Panc1 (cell line): ENCODE measurements around the gene UNKL. TPM values are rescaled to one million over a fixed set of nuclear protein-coding genes. Genes with fewer than 3 reads are reported as not detected.

Source experiments
- ATAC-seq: fragments of 200-7000 bp; cut with Tn5 transposase; 2 replicates; pipeline ENCODE4 v1.9.1; 2020; ENCODE audit warnings: mild to moderate bottlenecking, moderate library complexity
- BruUV-seq: library from RNA; stranded (reverse); fragments of 400-500 nt; replicated peaks from 2 replicates; lab custom pipeline; 2021; lab: Mats Ljungman, UMichigan
- CTCF ChIA-PET: fragments of 300-600 bp; sonication (Branson Sonifier 250); formaldehyde crosslinking; loops from one replicate; lab custom pipeline; 2022; ENCODE audit warnings: antibody characterized with exemption; lab: Charles Lee
- POLR2A ChIA-PET: fragments of 300-600 bp; sonication (Branson Sonifier 250); formaldehyde crosslinking; loops from one replicate; lab custom pipeline; 2022; ENCODE audit warnings: antibody characterized with exemption; lab: Charles Lee
- DNase-seq: peaks from one replicate; pipeline ENCODE4 v3.0.0-alpha.2; 2010; ENCODE audit warnings: low read depth, low spot score
- H3K27ac ChIP-seq: 2 replicates; pipeline ENCODE4 v1.5.1; 2011; ENCODE audit warnings: mild to moderate bottlenecking, low read length, inconsistent platforms
- H3K27me3 ChIP-seq: fragments of 200-500 bp; sonication (Bioruptor generic); 2 replicates; pipeline ENCODE4 v1.6.0; 2014; ENCODE audit warnings: low read length, inconsistent platforms; ENCODE audit not compliant: control insufficient read depth, insufficient read depth
- H3K36me3 ChIP-seq: fragments of 200-500 bp; sonication (Bioruptor generic); 2 replicates; pipeline ENCODE4 v1.5.1; 2014; ENCODE audit warnings: inconsistent platforms, mild to moderate bottlenecking, low read length, moderate library complexity; ENCODE audit not compliant: control insufficient read depth, insufficient read depth
- H3K4me1 ChIP-seq: 2 replicates; pipeline ENCODE4 v1.5.1; 2011; ENCODE audit warnings: inconsistent platforms, mild to moderate bottlenecking, low read length, moderate library complexity; ENCODE audit not compliant: control insufficient read depth, insufficient read depth
- H3K4me3 ChIP-seq, 2 experiments: 2 replicates each; pipeline ENCODE4 v1.5.1; 2011 to 2012; ENCODE audit warnings: low read depth in 2 of 2, low read length in 2 of 2, mild to moderate bottlenecking in 2 of 2, inconsistent platforms in 1 of 2, moderate library complexity in 1 of 2
- H3K9me3 ChIP-seq: fragments of 200-500 bp; sonication (Bioruptor generic); 2 replicates; pipeline ENCODE4 v1.5.1; 2014; ENCODE audit warnings: low read depth, mild to moderate bottlenecking, inconsistent platforms, low read length, moderate library complexity; ENCODE audit not compliant: control insufficient read depth, insufficient read depth
- POLR2AphosphoS5 ChIP-seq: IDR thresholded peaks from 2 replicates; pipeline ENCODE4 v1.6.1; 2012; ENCODE audit warnings: mild to moderate bottlenecking, low read depth, low read length, moderate library complexity
- TCF7L2 ChIP-seq: IDR thresholded peaks from 2 replicates; pipeline ENCODE4 v1.6.1; 2011; ENCODE audit warnings: mild to moderate bottlenecking, low read depth, low read length, inconsistent platforms
- in situ Hi-C: cut with HindIII; loops from 2 replicates; pipeline ENCODE4 v1.10.0; 2016; ENCODE audit warnings: low sequenced_read_pairs, low pct_unique_long_range_greater_than_20kb
- intact Hi-C: fragments of 100-400 bp; cut with micrococcal nuclease; formaldehyde crosslinking; loops from one replicate; pipeline ENCODE4 v1.10.0; 2022; ENCODE audit not compliant: unreplicated experiment
- total RNA-seq: library from RNA; stranded (reverse); gene quantifications from one replicate; pipeline ENCODE4 v1.2.1, GENCODE V29; 2021; ENCODE audit not compliant: unreplicated experiment
- TF ChIP-seq, protein P1 (sequence below), 2 experiments: IDR thresholded peaks; 2 replicates each; pipeline ENCODE4 v1.6.1; 2011 to 2012; ENCODE audit warnings: low read depth in 2 of 2, control low read depth in 1 of 2, low read length in 1 of 2, mild to moderate bottlenecking in 1 of 2, moderate library complexity in 1 of 2; ENCODE audit not compliant: insufficient read depth in 1 of 2
- TF ChIP-seq, protein P2 (sequence below): fragments of 450-650 bp; IDR thresholded peaks from 2 replicates; pipeline ENCODE4 v1.5.1; 2017; ENCODE audit warnings: mild to moderate bottlenecking

Gene UNKL
- total RNA-seq, 1 experiment from 2014 or later: 26.6 TPM

DNA sequence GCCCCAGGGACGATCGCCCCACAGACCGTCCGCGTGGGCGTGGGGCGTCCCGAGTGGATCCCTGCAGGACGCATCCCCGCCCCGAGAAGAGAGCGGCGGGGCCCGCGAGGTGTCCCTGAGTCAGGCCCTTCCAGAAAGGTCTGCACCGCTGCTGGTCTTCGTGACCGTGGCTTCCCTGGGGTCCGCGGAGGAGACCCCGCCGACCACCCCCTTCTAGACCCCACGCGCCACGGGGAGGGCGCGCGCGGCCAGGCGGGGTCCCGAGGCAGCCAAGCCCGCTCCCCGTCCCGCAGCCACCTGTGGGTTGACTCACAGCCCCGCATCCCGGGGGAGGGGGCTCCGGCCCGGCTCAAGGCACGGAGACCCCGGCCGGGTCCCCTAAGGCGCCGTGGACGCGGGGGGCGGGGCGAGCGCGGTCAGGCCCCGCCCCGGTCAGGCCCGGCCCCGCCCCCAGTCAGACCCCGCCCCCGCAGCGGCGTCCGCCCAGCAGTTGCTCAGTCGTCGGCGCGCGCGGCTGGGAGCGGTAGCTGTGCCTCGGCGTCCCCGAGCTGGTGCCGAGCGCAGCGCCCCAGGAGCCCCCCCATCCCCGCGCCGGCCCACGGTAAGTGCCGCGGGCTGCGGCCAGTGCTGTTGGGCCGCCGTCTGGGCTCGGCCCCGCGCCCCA is 81.2 kb downstream of the UNKL start, which contains the start of gene BAIAP3:
Gene BAIAP3, plus strand, starts transcription at position 497 of the 664 bp plus-strand sequence. CDS start 4,905 bp downstream, outside the sequence.
- intact Hi-C loops: no loop called here
- H3K9me3 ChIP-seq: no peaks in the 10 kb centered on the region
- POLR2A ChIA-PET: no interaction called here

DNA sequence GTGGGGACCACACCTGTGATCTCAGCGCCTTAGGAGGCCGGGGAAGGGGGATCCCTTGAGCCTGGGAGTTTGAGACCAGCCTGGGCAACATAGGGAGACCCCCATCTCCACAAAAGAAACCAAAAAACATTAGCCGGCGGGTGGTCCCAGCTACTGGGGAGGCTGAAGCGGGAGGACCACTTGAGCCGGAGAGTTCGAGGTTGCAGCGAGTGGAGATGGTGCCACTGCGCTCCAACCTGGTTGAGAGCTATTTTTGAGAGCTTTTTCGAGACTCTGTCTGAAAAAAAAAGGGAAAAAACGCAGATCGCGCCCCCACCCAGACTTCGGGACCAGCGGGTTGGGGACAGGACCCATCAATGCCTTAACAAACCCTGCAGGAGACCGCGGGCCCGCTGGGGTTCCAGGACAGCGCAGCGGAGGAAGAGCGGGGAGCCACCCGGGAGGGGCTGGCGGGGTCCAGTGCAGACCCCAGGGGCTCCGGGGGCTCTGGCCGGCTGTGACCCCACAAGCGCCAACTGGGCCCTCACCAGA is 81.8 kb downstream of the UNKL start:
- ATAC-seq (no peak), DNase-seq (no peak)
- Histone ChIP-seq H3K36me3 (no peaks in the 10 kb centered on the region), H3K27ac (no peak overlapping the region), H3K4me3 (peak overlapping the region; percentile 38 to 47; a peak in 3 of 4 replicates), H3K4me1 (peaks cover 17% of the 10 kb centered on the region), H3K27me3 (no peaks in the 10 kb centered on the region), H3K9me3 (no peaks in the 10 kb centered on the region)
- TF ChIP-seq TCF7L2 (no peak), POLR2AphosphoS5 (no peak)
- TF ChIP-seq, protein P1, sequence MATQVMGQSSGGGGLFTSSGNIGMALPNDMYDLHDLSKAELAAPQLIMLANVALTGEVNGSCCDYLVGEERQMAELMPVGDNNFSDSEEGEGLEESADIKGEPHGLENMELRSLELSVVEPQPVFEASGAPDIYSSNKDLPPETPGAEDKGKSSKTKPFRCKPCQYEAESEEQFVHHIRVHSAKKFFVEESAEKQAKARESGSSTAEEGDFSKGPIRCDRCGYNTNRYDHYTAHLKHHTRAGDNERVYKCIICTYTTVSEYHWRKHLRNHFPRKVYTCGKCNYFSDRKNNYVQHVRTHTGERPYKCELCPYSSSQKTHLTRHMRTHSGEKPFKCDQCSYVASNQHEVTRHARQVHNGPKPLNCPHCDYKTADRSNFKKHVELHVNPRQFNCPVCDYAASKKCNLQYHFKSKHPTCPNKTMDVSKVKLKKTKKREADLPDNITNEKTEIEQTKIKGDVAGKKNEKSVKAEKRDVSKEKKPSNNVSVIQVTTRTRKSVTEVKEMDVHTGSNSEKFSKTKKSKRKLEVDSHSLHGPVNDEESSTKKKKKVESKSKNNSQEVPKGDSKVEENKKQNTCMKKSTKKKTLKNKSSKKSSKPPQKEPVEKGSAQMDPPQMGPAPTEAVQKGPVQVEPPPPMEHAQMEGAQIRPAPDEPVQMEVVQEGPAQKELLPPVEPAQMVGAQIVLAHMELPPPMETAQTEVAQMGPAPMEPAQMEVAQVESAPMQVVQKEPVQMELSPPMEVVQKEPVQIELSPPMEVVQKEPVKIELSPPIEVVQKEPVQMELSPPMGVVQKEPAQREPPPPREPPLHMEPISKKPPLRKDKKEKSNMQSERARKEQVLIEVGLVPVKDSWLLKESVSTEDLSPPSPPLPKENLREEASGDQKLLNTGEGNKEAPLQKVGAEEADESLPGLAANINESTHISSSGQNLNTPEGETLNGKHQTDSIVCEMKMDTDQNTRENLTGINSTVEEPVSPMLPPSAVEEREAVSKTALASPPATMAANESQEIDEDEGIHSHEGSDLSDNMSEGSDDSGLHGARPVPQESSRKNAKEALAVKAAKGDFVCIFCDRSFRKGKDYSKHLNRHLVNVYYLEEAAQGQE (IDR thresholded peaks at IDR 0.05; ENCODE audit: insufficient read depth in 1 of 2, low read depth in 2 of 2, low read length in 1 of 2): no peak
- TF ChIP-seq, protein P2, sequence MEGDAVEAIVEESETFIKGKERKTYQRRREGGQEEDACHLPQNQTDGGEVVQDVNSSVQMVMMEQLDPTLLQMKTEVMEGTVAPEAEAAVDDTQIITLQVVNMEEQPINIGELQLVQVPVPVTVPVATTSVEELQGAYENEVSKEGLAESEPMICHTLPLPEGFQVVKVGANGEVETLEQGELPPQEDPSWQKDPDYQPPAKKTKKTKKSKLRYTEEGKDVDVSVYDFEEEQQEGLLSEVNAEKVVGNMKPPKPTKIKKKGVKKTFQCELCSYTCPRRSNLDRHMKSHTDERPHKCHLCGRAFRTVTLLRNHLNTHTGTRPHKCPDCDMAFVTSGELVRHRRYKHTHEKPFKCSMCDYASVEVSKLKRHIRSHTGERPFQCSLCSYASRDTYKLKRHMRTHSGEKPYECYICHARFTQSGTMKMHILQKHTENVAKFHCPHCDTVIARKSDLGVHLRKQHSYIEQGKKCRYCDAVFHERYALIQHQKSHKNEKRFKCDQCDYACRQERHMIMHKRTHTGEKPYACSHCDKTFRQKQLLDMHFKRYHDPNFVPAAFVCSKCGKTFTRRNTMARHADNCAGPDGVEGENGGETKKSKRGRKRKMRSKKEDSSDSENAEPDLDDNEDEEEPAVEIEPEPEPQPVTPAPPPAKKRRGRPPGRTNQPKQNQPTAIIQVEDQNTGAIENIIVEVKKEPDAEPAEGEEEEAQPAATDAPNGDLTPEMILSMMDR: no peak
- in situ Hi-C loops (no loop called here), intact Hi-C loops (no loop called here)
- no TSS peak for BruUV-seq
- POLR2A ChIA-PET: interaction anchor here (0.6 kb wide), 1 partner anchor 146 kb away, joined by 3 read pairs; no protein-coding TSS in a partner anchor
- CTCF ChIA-PET: interaction anchor here (0.6 to 0.7 kb wide), 2 partner anchors 20 to 84 kb away, joined by 4 to 16 read pairs; no protein-coding TSS in a partner anchor

More for the DNA sequence above, 81.2 kb downstream of the UNKL start, which contains the start of gene BAIAP3:
- no peak within 1 kb of the TSS for H3K27ac ChIP-seq
- DNase-seq (no peak), ATAC-seq (peak; percentile 64)
- in situ Hi-C loops: no loop called here
- CTCF ChIA-PET: no interaction called here
- H3K36me3 ChIP-seq: no peaks in the 10 kb centered on the region
- no peak for TF ChIP-seq TCF7L2
- 0 out of 2 replicates have a peak, but pooled peaks have one; percentile 25 for TF ChIP-seq POLR2AphosphoS5
- BruUV-seq: no TSS peak
- H3K27me3 ChIP-seq: no peaks in the 10 kb centered on the region
- H3K4me1 ChIP-seq: peaks cover 17% of the 10 kb centered on the region
- H3K4me3 ChIP-seq: peak within 1 kb of the TSS; percentile 38 to 47
